Erythroblast (primary cell): ENCODE results near the gene ZNF385B.

Source experiments
- GATA1 ChIP-seq: IDR thresholded peaks from 2 replicates; pipeline ENCODE4 v1.6.1; 2011; ENCODE audit warnings: low read depth, mild to moderate bottlenecking, control low read depth, low read length, moderate library complexity
- POLR2A ChIP-seq: IDR thresholded peaks from 2 replicates; pipeline ENCODE4 v1.6.1; 2011; ENCODE audit warnings: mild to moderate bottlenecking, low read length

DNA sequence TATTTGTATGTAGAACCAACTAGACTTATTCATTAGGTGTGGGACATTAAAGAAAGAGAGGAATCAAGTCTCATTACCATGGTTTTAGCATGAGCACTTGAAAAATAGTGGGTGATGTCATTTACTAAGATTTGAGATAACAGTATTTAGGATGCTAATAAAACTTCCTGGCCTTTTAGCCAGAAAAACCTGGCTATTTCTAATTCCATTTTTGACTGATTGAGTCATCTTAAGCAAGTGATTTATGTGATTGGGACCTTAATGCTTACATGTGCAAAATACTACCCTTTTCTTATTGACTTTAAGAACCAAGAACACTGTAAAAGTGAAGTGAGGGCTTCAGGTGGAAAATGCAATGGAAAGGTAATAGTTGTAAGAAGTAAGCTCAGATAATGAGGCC is 400.0 kb downstream of the ZNF385B start:
- TF ChIP-seq POLR2A (no peak), GATA1 (no peak)
